ENCODE data around the gene CLASRP. TPM values are rescaled to one million over a fixed set of nuclear protein-coding genes. Genes with fewer than 3 reads are reported as not detected.
A peak's percentile ranks its signal among the peaks of the same experiment; 100 is the strongest.

The CLASRP gene
- total RNA-seq, 1 donor from 2014 or later: 5.3 TPM

GRCh38 chr19:45016388-45017314 is 22.2 kb upstream of the CLASRP start:
- FAIRE-seq (no peak), DNase-seq (ENCODE audit: low spot score in 2 of 2) (peak; percentile 68 to 80)

- DNase-seq (ENCODE audit: low spot score in 2 of 2) (no peak), FAIRE-seq (no peak)
Measured at GRCh38 chr19:45019187-45019586, 19.7 kb upstream of the CLASRP start.

GRCh38 chr19:45020071-45020470 is 18.8 kb upstream of the CLASRP start:
- DNase-seq (ENCODE audit: low spot score in 2 of 2) (no peak), FAIRE-seq (no peak)

- FAIRE-seq (no peak), DNase-seq (ENCODE audit: low spot score in 2 of 2) (no peak)
Measured at GRCh38 chr19:45021971-45022370, 16.9 kb upstream of the CLASRP start.

- DNase-seq (ENCODE audit: low spot score in 2 of 2): no peak
- FAIRE-seq: no peak
Measured at GRCh38 chr19:45023048-45023447, 15.8 kb upstream of the CLASRP start.

GRCh38 chr19:45025264-45025663 is 13.6 kb upstream of the CLASRP start:
- DNase-seq (ENCODE audit: low spot score in 2 of 2) (no peak), FAIRE-seq (no peak)

GRCh38 chr19:45027371-45027770 is 11.5 kb upstream of the CLASRP start:
- DNase-seq (ENCODE audit: low spot score in 2 of 2): no peak
- FAIRE-seq: no peak

- FAIRE-seq: no peak
Measured at GRCh38 chr19:45030825-45031224, 8.0 kb upstream of the CLASRP start.

GRCh38 chr19:45032421-45032820 is 6.4 kb upstream of the CLASRP start:
- FAIRE-seq: no peak
- no peak for DNase-seq (ENCODE audit: low spot score in 2 of 2)

More at GRCh38 chr19:45030825-45031224, 8.0 kb upstream of the CLASRP start:
- no peak for DNase-seq (ENCODE audit: low spot score in 2 of 2)

- DNase-seq (ENCODE audit: low spot score in 2 of 2) (no peak), FAIRE-seq (no peak)
Measured at GRCh38 chr19:45035755-45036154, 3.1 kb upstream of the CLASRP start.

GRCh38 chr19:45037393-45038169 is 1.3 kb upstream of the CLASRP start:
- DNase-seq (ENCODE audit: low spot score in 2 of 2): no peak
- no peak for FAIRE-seq

- FAIRE-seq: no peak
- no peak for DNase-seq (ENCODE audit: low spot score in 2 of 2)
Measured at GRCh38 chr19:45040059-45040771, 1.4 kb downstream of the CLASRP start.

GRCh38 chr19:45041125-45041524 is 2.3 kb downstream of the CLASRP start:
- no peak for FAIRE-seq
- DNase-seq (ENCODE audit: low spot score in 2 of 2): no peak

- peak; percentile 62 to 70 for DNase-seq (ENCODE audit: low spot score in 2 of 2)
- no peak for FAIRE-seq
Measured at GRCh38 chr19:45045671-45046353, 7.0 kb downstream of the CLASRP start.

- FAIRE-seq: no peak
Measured at GRCh38 chr19:45046355-45046754, 7.5 kb downstream of the CLASRP start.

GRCh38 chr19:45047188-45047797 is 8.4 kb downstream of the CLASRP start:
- DNase-seq (ENCODE audit: low spot score in 2 of 2): no peak

More at GRCh38 chr19:45046355-45046754, 7.5 kb downstream of the CLASRP start:
- DNase-seq (ENCODE audit: low spot score in 2 of 2): no peak

GRCh38 chr19:45049073-45049736 is 10.4 kb downstream of the CLASRP start:
- FAIRE-seq (no peak), DNase-seq (ENCODE audit: low spot score in 2 of 2) (no peak)

More at GRCh38 chr19:45047188-45047797, 8.4 kb downstream of the CLASRP start:
- FAIRE-seq: no peak

- DNase-seq (ENCODE audit: low spot score in 2 of 2) (no peak), FAIRE-seq (no peak)
Measured at GRCh38 chr19:45050036-45050435, 11.2 kb downstream of the CLASRP start.

GRCh38 chr19:45051929-45052579 is 13.2 kb downstream of the CLASRP start:
- FAIRE-seq (no peak), DNase-seq (ENCODE audit: low spot score in 2 of 2) (no peak)

All from frontal cortex (tissue), 4 donors.